GM21526 (cell line): ENCODE measurements around the gene SLC5A9.
A peak's percentile ranks its signal among the peaks of the same experiment; 100 is the strongest.

Source experiments
- ATAC-seq: cut with Tn5 transposase; IDR thresholded peaks from one replicate; pipeline ENCODE4 v1.9.1; 2021; ENCODE audit warnings: moderate library complexity; ENCODE audit not compliant: unreplicated experiment, low FRiP score

Gene SLC5A9

GRCh38 chr1:48222501-48223242 is at the start of gene SLC5A9:
SLC5A9 (plus strand) TSS chr1:48222716; CDS start chr1:48222737, 21 bp downstream.
- ATAC-seq, result no peak

- no peak for ATAC-seq
Measured at GRCh38 chr1:48175116-48175515, 47.4 kb upstream of the SLC5A9 start.

GRCh38 chr1:48177257-48177656 is 45.3 kb upstream of the SLC5A9 start:
- ATAC-seq, result no peak

GRCh38 chr1:48181669-48182367 is 40.7 kb upstream of the SLC5A9 start:
- ATAC-seq, result no peak

GRCh38 chr1:48182439-48182838 is 40.1 kb upstream of the SLC5A9 start:
- ATAC-seq, result no peak

GRCh38 chr1:48186306-48186839 is 36.1 kb upstream of the SLC5A9 start:
- no peak for ATAC-seq

GRCh38 chr1:48187969-48188563 is 34.5 kb upstream of the SLC5A9 start:
- ATAC-seq, result no peak

GRCh38 chr1:48190881-48191280 is 31.6 kb upstream of the SLC5A9 start:
- ATAC-seq, result no peak

GRCh38 chr1:48194801-48195200 is 27.7 kb upstream of the SLC5A9 start:
- ATAC-seq, result no peak

- ATAC-seq, result no peak
Measured at GRCh38 chr1:48196237-48196636, 26.3 kb upstream of the SLC5A9 start.

- no peak for ATAC-seq
Measured at GRCh38 chr1:48198970-48199369, 23.5 kb upstream of the SLC5A9 start.

GRCh38 chr1:48200166-48200900 is 22.2 kb upstream of the SLC5A9 start:
- no peak for ATAC-seq

- ATAC-seq, result peak; percentile 60
Measured at GRCh38 chr1:48202030-48202752, 20.3 kb upstream of the SLC5A9 start.

- ATAC-seq, result peak; percentile 52
Measured at GRCh38 chr1:48203287-48203900, 19.1 kb upstream of the SLC5A9 start.

GRCh38 chr1:48205522-48205921 is 17.0 kb upstream of the SLC5A9 start:
- ATAC-seq, result no peak

- no peak for ATAC-seq
Measured at GRCh38 chr1:48206371-48206770, 16.1 kb upstream of the SLC5A9 start.

- ATAC-seq, result no peak
Measured at GRCh38 chr1:48207131-48207530, 15.4 kb upstream of the SLC5A9 start.

- no peak for ATAC-seq
Measured at GRCh38 chr1:48207536-48208075, 14.9 kb upstream of the SLC5A9 start.

GRCh38 chr1:48208251-48208650 is 14.3 kb upstream of the SLC5A9 start:
- no peak for ATAC-seq
